ENCODE data around the gene GATA5.

GATA5 gene

DNA sequence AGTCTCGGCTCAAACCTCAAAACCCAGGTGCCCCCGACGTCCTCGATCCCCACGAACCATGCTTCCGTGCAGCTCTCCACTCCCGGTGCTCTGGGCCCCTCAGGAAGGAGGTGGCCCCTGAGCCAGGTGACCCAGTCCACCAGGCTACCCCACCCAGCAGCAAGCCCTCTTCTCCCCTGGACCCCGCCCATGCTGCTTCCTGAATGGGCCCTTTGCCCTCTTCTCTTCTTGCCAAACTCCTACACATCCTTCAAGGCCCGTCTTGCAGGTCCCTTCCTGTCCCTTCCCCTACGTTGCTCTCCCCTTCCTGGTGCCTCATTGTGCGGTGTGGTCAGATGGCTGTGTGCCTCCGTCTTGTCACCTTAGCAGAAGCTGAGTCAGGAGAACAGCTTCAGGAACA, 3.4 kb upstream of the GATA5 start:
- no peaks in the 10 kb centered on the region for H3K27me3 ChIP-seq (ENCODE audit: insufficient read depth, low read length)

GRCh38 chr20:62477669-62478455, 2.1 kb upstream of the GATA5 start:
- TF ChIP-seq EZH2 (IDR thresholded peaks at IDR 0.05; ENCODE audit: borderline replicate concordance, low read length), result no peak
- TF ChIP-seq, protein P1, sequence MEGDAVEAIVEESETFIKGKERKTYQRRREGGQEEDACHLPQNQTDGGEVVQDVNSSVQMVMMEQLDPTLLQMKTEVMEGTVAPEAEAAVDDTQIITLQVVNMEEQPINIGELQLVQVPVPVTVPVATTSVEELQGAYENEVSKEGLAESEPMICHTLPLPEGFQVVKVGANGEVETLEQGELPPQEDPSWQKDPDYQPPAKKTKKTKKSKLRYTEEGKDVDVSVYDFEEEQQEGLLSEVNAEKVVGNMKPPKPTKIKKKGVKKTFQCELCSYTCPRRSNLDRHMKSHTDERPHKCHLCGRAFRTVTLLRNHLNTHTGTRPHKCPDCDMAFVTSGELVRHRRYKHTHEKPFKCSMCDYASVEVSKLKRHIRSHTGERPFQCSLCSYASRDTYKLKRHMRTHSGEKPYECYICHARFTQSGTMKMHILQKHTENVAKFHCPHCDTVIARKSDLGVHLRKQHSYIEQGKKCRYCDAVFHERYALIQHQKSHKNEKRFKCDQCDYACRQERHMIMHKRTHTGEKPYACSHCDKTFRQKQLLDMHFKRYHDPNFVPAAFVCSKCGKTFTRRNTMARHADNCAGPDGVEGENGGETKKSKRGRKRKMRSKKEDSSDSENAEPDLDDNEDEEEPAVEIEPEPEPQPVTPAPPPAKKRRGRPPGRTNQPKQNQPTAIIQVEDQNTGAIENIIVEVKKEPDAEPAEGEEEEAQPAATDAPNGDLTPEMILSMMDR (IDR thresholded peaks at IDR 0.05; ENCODE audit: low read length), result no peak
- H3K9ac ChIP-seq (ENCODE audit: low read length), result no peak overlapping the region
- no peaks in the 10 kb centered on the region for H3K79me2 ChIP-seq (ENCODE audit: insufficient read depth, low read length)
- no peaks in the 10 kb centered on the region for H3K9me2 ChIP-seq (ENCODE audit: low read depth, low read length)
- H3K36me3 ChIP-seq (ENCODE audit: insufficient read depth, low read length), result no peaks in the 10 kb centered on the region; the same call in 1 of the 2 replicates
- no peaks in the 10 kb centered on the region for H3F3A ChIP-seq (ENCODE audit: insufficient read depth, low read length)
- H2AFZ ChIP-seq (ENCODE audit: low read length), result no peak overlapping the region
- no peaks in the 10 kb centered on the region for H4K20me1 ChIP-seq (ENCODE audit: insufficient read depth, low read length)
- H3K9me3 ChIP-seq (ENCODE audit: low read length), result no peaks in the 10 kb centered on the region
- H3K27me3 ChIP-seq (ENCODE audit: insufficient read depth, low read length), result no peaks in the 10 kb centered on the region
- no peak overlapping the region for H3K4me2 ChIP-seq (ENCODE audit: low read length)
- H3K27ac ChIP-seq (ENCODE audit: low read depth, low read length, poor library complexity, severe bottlenecking), result no peak overlapping the region
- H3K4me1 ChIP-seq (ENCODE audit: insufficient read depth, low read length, severe bottlenecking), result no peaks in the 10 kb centered on the region
- H3K4me3 ChIP-seq (ENCODE audit: low read depth, low read length, poor library complexity, severe bottlenecking), result no peak overlapping the region

More for the DNA sequence above, 3.4 kb upstream of the GATA5 start:
- Histone ChIP-seq H3K4me1 (ENCODE audit: insufficient read depth, low read length, severe bottlenecking) (no peaks in the 10 kb centered on the region), H4K20me1 (ENCODE audit: insufficient read depth, low read length) (no peaks in the 10 kb centered on the region), H3F3A (ENCODE audit: insufficient read depth, low read length) (no peaks in the 10 kb centered on the region), H3K36me3 (ENCODE audit: insufficient read depth, low read length) (no peaks in the 10 kb centered on the region; the same call in 1 of the 2 replicates), H3K27ac (ENCODE audit: low read depth, low read length, poor library complexity, severe bottlenecking) (no peak overlapping the region), H3K9ac (ENCODE audit: low read length) (no peak overlapping the region), H3K4me3 (ENCODE audit: low read depth, low read length, poor library complexity, severe bottlenecking) (no peak overlapping the region), H2AFZ (ENCODE audit: low read length) (no peak overlapping the region), H3K4me2 (ENCODE audit: low read length) (no peak overlapping the region), H3K9me3 (ENCODE audit: low read length) (no peaks in the 10 kb centered on the region), H3K79me2 (ENCODE audit: insufficient read depth, low read length) (no peaks in the 10 kb centered on the region), H3K9me2 (ENCODE audit: low read depth, low read length) (no peaks in the 10 kb centered on the region)
- TF ChIP-seq EZH2 (IDR thresholded peaks at IDR 0.05; ENCODE audit: borderline replicate concordance, low read length), result no peak
- TF ChIP-seq, protein P1 (IDR thresholded peaks at IDR 0.05; ENCODE audit: low read length), result no peak

- Histone ChIP-seq H3K4me2 (ENCODE audit: low read length) (no peak overlapping the region), H3K9me3 (ENCODE audit: low read length) (no peaks in the 10 kb centered on the region), H3K9me2 (ENCODE audit: low read depth, low read length) (no peaks in the 10 kb centered on the region), H3K4me3 (ENCODE audit: low read depth, low read length, poor library complexity, severe bottlenecking) (no peak overlapping the region), H3K4me1 (ENCODE audit: insufficient read depth, low read length, severe bottlenecking) (no peaks in the 10 kb centered on the region), H3K79me2 (ENCODE audit: insufficient read depth, low read length) (no peaks in the 10 kb centered on the region), H3F3A (ENCODE audit: insufficient read depth, low read length) (no peaks in the 10 kb centered on the region), H3K36me3 (ENCODE audit: insufficient read depth, low read length) (no peaks in the 10 kb centered on the region; the same call in 1 of the 2 replicates), H3K9ac (ENCODE audit: low read length) (no peak overlapping the region), H4K20me1 (ENCODE audit: insufficient read depth, low read length) (no peaks in the 10 kb centered on the region), H3K27me3 (ENCODE audit: insufficient read depth, low read length) (no peaks in the 10 kb centered on the region), H3K27ac (ENCODE audit: low read depth, low read length, poor library complexity, severe bottlenecking) (no peak overlapping the region), H2AFZ (ENCODE audit: low read length) (no peak overlapping the region)
- TF ChIP-seq, protein P1 (IDR thresholded peaks at IDR 0.05; ENCODE audit: low read length), result no peak
- no peak for TF ChIP-seq EZH2 (IDR thresholded peaks at IDR 0.05; ENCODE audit: borderline replicate concordance, low read length)
These were observed 452 bp upstream of the GATA5 start for GRCh38 chr20:62476056-62476838.
